ENCODE results near the gene DSCAM. TPM values are rescaled to one million over a fixed set of nuclear protein-coding genes. Genes with fewer than 3 reads are reported as not detected.

DSCAM gene
- total RNA-seq, 1 experiment from 2014 or later, result 0.13 TPM

GRCh38 chr21:40706806-40707655 lies 139.9 kb downstream of the DSCAM start (continued):
- TF ChIP-seq AFF4 (CRISPR knock-in tag; IDR thresholded peaks at IDR 0.05; ENCODE audit: borderline replicate concordance) (no peak), ATF3 (CRISPR knock-in tag; conservative IDR thresholded peaks at IDR 0.05) (no peak), IRF1 (CRISPR knock-in tag; IDR thresholded peaks at IDR 0.05) (no peak), HMGXB4 (CRISPR knock-in tag; IDR thresholded peaks at IDR 0.05) (no peak), NFYB (CRISPR knock-in tag; conservative IDR thresholded peaks at IDR 0.05; ENCODE audit: low read depth) (no peak), CTCF (IDR thresholded peaks at IDR 0.05) (no peak), EMX1 (CRISPR knock-in tag; IDR thresholded peaks at IDR 0.05) (no peak)

- ChIA-PET POLR2A (no interaction called here), CTCF (no interaction called here)
- Mint-ChIP-seq H3K9me3 (peaks cover 7% of the 10 kb centered on the region), H3K27me3 (ENCODE audit: low read depth) (no peaks in the 10 kb centered on the region; the same call in 1 of the 2 replicates), H3K4me3 (no peak overlapping the region), H3K36me3 (no peaks in the 10 kb centered on the region), H3K27ac (no peak overlapping the region), H3K4me1 (no peaks in the 10 kb centered on the region)
- ATAC-seq (no peak), DNase-seq (ENCODE audit: low spot score) (no peak)
- TF ChIP-seq ESRRA (CRISPR knock-in tag; IDR thresholded peaks at IDR 0.05; ENCODE audit: borderline replicate concordance), result no peak
- TF ChIP-seq ZNF121 (CRISPR knock-in tag; IDR thresholded peaks at IDR 0.05), result no peak
- TF ChIP-seq ATF1 (CRISPR knock-in tag; IDR thresholded peaks at IDR 0.05), result no peak
- TF ChIP-seq ZNF532 (CRISPR knock-in tag; IDR thresholded peaks at IDR 0.05; ENCODE audit: borderline replicate concordance), result no peak
- no peak for TF ChIP-seq ZBTB21 (CRISPR knock-in tag; IDR thresholded peaks at IDR 0.05; ENCODE audit: borderline replicate concordance)
- no peak for TF ChIP-seq FOXP4 (CRISPR knock-in tag; IDR thresholded peaks at IDR 0.05)
- no peak for TF ChIP-seq ZNF281 (CRISPR knock-in tag; IDR thresholded peaks at IDR 0.05)
- TF ChIP-seq EMX1 (CRISPR knock-in tag; IDR thresholded peaks at IDR 0.05), result no peak
- no peak for TF ChIP-seq ZNF416 (CRISPR knock-in tag; IDR thresholded peaks at IDR 0.05)
Measured at GRCh38 chr21:40706176-40706575, 140.8 kb downstream of the DSCAM start.
